Ovary (tissue), 3 donors: ENCODE results near the gene RCAN3.

Experiments used
- POLR2A ChIP-seq: fragments of 450-650 bp; IDR thresholded peaks from one replicate; pipeline ENCODE4 v1.6.1; 2017; ENCODE audit warnings: antibody characterized with exemption, mild to moderate bottlenecking, moderate library complexity
- TF ChIP-seq, protein P1 (sequence below), 3 donors: fragments of 450-650 bp in 2 of 3; fragments of 200-600 bp in 1 of 3; IDR thresholded peaks; one replicate each; pipeline versions ENCODE4 v1.5.1 to v1.8.0; 2016 to 2022; ENCODE audit warnings: antibody characterized with exemption in 3 of 3, mild to moderate bottlenecking in 1 of 3
- donor health status: DM: no; HTN: no; CAD: no.

DNA sequence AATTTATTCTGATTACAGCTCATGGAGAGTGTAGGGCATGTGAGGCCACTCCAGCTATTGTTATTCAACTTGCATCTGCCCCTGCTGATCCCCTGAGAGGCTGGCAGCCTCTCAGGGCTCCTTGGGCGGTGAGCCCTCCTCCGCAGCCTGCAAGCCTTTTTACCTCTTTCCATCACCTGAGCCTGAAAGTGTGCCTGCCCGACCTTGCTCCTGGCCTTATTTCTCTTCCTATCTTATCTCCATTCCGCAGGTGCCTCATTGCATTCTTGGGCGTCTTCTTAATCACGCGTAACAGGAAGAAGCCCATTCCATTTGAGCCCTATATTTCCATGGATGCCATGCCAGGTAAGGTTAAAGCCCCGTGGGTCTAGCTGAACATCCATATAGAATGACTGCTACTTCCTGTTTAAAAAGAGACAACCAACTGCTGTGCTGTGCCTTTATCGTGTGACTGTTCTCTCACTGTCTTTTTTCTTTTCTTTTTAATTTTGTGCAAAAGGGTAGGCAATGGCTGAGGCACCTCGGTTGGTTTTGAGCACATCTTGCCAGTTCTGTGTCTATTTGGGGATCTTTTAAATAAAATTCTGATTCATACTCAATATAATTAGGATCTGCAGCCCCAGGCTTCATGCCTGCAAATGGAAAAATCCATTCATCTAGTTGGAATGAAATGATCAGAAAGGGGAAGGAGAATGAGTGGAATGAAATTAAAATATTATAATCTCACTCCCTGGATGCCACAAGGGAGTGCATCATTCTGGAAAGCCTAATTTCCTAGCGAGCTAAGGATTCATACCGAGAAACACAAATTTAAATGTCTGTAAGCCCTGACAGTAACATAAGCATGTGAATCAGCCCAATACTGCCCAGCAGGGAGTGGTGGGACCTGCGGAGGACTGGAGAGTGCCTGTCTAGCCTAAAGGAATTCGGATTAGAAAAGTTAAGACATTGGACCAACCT is 38.6 kb upstream of the RCAN3 start:
- TF ChIP-seq, protein P1, sequence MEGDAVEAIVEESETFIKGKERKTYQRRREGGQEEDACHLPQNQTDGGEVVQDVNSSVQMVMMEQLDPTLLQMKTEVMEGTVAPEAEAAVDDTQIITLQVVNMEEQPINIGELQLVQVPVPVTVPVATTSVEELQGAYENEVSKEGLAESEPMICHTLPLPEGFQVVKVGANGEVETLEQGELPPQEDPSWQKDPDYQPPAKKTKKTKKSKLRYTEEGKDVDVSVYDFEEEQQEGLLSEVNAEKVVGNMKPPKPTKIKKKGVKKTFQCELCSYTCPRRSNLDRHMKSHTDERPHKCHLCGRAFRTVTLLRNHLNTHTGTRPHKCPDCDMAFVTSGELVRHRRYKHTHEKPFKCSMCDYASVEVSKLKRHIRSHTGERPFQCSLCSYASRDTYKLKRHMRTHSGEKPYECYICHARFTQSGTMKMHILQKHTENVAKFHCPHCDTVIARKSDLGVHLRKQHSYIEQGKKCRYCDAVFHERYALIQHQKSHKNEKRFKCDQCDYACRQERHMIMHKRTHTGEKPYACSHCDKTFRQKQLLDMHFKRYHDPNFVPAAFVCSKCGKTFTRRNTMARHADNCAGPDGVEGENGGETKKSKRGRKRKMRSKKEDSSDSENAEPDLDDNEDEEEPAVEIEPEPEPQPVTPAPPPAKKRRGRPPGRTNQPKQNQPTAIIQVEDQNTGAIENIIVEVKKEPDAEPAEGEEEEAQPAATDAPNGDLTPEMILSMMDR (IDR thresholded peaks at IDR 0.05): no peak
- no peak for TF ChIP-seq POLR2A
